Measurements from ENCODE around the gene EEFSEC. TPM values are rescaled to one million over a fixed set of nuclear protein-coding genes. Genes with fewer than 3 reads are reported as not detected.

The EEFSEC gene
- total and polyA plus RNA-seq, 2 experiments from 2014 or later = 10.1 to 16.2 TPM

GRCh38 chr3:128293930-128294329 lies 140.6 kb downstream of the EEFSEC start:
- Histone ChIP-seq H3F3A (replicated peaks; ENCODE audit: low read depth) (no peaks in the 10 kb centered on the region), H3K4me3 (no peak overlapping the region), H2AFZ (no peak overlapping the region), H3K9me2 (ENCODE audit: insufficient read depth) (peaks cover 8% of the 10 kb centered on the region; the same call in 1 of the 2 replicates), H3K27ac (ENCODE audit: low read depth) (no peak overlapping the region), H3K4me2 (no peak overlapping the region), H3K4me1 (ENCODE audit: insufficient read depth) (no peaks in the 10 kb centered on the region), H3K36me3 (ENCODE audit: insufficient read depth) (no peaks in the 10 kb centered on the region), H3K27me3 (ENCODE audit: insufficient read depth) (no peaks in the 10 kb centered on the region), H3K79me2 (replicated peaks; ENCODE audit: insufficient read depth) (no peaks in the 10 kb centered on the region), H4K20me1 (replicated peaks; ENCODE audit: insufficient read depth) (no peaks in the 10 kb centered on the region)
- ATAC-seq = no peak
- Mint-ChIP-seq H3K36me3 (ENCODE audit: low read depth) (no peaks in the 10 kb centered on the region; the same call in 2 of the 3 replicates), H3K27me3 (ENCODE audit: insufficient read depth, low read depth, poor library complexity) (peaks cover 8% of the 10 kb centered on the region), H3K4me3 (no peak overlapping the region), H3K4me1 (no peaks in the 10 kb centered on the region), H3K9me3 (no peaks in the 10 kb centered on the region; the same call in 2 of the 3 replicates), H3K27ac (no peak overlapping the region)
- TF ChIP-seq EZH2phosphoT487 (IDR thresholded peaks at IDR 0.05; ENCODE audit: unreplicated experiment) (no peak), CTCF (conservative IDR thresholded peaks at IDR 0.05; ENCODE audit: low read depth in 2 of 2) (no peak), JUNB (IDR thresholded peaks at IDR 0.05; ENCODE audit: unreplicated experiment) (no peak), NANOG (IDR thresholded peaks at IDR 0.05; ENCODE audit: borderline replicate concordance) (no peak), ZNF114 (CRISPR knock-in tag; IDR thresholded peaks at IDR 0.05) (no peak), EZH2 (IDR thresholded peaks at IDR 0.05; ENCODE audit: low read depth, unreplicated experiment) (no peak), ETS1 (IDR thresholded peaks at IDR 0.05) (no peak), REST (IDR thresholded peaks at IDR 0.05; ENCODE audit: unreplicated experiment) (no peak), CREB1 (CRISPR knock-in tag; IDR thresholded peaks at IDR 0.05; ENCODE audit: low read depth) (no peak), STAT1 (IDR thresholded peaks at IDR 0.05; ENCODE audit: unreplicated experiment) (no peak), ZNF331 (CRISPR knock-in tag; IDR thresholded peaks at IDR 0.05; ENCODE audit: low read depth) (no peak), POLR2AphosphoS5 (IDR thresholded peaks at IDR 0.05; ENCODE audit: low read depth) (no peak)
- no peak for DNase-seq (ENCODE audit: low spot score)
